Measurements from ENCODE around the gene OLA1.

Gene OLA1

DNA sequence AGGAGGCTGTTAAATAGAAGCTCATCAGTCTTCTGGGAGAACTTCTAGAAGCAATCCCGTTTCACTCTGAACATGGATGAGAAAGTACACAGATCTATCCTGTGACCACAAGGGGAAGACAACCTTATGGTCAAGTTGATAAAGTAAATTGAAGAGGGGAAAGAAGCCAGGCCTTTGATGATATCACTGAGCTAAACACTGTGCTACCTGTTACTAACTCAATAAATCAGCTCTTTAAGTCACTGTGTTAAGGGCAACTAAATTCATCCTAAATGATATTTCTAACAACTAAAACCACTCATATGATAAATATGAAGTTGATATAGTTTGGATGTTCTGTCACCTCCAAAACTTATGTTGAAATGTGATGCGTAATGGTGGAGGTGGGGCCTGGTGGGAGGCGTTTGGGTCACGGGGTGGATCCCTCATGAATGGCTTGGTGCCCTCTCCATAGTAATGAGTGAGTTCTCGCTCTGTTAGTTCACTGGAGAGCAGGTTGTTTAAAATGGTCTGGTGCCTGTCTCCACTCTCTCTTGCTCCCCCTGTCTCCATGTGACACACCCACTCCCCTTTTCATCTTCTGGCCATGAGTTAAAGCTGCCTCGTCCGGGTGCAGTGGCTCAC lies 23.6 kb downstream of the OLA1 start:
- DNase-seq (ENCODE audit: low read depth) = no peak

GRCh38 chr2:174224125-174224524 lies 24.2 kb downstream of the OLA1 start:
- DNase-seq (ENCODE audit: low read depth) = no peak

- DNase-seq (ENCODE audit: low read depth) = no peak
Observed at GRCh38 chr2:174223388-174223787, 24.9 kb downstream of the OLA1 start.

DNA sequence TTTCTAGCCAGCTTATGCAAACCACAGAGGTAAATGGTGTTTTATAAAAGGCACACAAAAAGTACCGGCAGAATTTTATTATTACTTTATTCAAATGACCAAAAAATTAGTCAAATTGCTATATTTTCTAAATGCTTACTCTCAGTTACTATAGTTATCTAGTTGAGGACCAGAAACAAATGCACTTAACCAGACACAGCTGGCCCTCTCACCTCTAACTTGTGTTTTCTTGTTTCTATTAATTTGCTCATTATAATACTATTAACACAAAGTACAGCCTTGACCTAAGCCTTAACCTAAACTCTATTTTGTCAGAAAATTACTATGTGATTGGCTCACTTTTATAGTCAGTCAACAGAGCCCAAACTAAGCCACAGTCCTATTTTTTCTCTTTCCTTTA lies 26.2 kb downstream of the OLA1 start:
- no peak for DNase-seq (ENCODE audit: low read depth)

DNA sequence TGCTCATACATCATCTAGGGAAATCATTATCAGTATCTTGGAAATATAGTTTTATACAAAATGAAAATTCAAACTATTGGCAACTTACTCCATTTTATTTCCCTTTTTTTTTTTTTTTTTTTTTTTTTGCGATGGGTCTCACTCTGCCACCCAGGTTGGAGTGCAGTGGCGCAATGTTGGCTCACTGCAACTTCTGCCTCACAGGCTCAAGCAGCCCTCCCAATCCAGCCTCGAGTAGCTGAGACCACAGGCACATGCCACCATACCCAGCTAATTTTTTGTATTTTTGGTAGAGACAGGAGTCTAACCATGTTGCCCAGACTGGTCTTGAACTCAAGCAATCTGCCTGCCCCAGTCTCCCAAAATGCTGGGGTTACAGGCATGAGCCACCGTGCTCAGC lies 29.0 kb downstream of the OLA1 start:
- DNase-seq (ENCODE audit: low read depth) = no peak

- no peak for DNase-seq (ENCODE audit: low read depth)
Observed at GRCh38 chr2:174218773-174219172, 29.6 kb downstream of the OLA1 start.

DNA sequence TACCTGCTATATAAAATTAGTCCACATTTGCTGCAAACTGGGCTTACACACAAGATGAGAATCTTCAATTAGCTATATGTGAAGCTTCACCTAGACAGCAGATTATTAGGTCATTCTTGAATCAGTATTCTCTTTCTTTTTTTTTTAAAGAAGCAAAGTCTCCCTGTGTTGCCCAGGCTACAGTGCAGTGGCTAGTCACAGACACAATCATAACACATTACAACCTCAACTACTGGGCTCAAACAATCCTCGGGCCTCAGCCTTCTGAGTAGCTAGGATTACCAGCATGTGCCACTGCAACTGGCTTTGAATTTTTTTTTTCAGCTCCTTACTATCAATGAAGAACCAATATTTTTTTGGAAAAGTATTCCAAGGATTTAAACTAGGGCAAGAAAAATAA lies 30.5 kb downstream of the OLA1 start:
- DNase-seq (ENCODE audit: low read depth) = no peak

GRCh38 chr2:174211954-174212353 lies 36.4 kb downstream of the OLA1 start:
- DNase-seq (ENCODE audit: low read depth) = no peak

GRCh38 chr2:174210862-174211261 lies 37.5 kb downstream of the OLA1 start:
- DNase-seq (ENCODE audit: low read depth) = no peak

- no peak for DNase-seq (ENCODE audit: low read depth)
Observed at GRCh38 chr2:174209325-174209724, 39.0 kb downstream of the OLA1 start.

DNA sequence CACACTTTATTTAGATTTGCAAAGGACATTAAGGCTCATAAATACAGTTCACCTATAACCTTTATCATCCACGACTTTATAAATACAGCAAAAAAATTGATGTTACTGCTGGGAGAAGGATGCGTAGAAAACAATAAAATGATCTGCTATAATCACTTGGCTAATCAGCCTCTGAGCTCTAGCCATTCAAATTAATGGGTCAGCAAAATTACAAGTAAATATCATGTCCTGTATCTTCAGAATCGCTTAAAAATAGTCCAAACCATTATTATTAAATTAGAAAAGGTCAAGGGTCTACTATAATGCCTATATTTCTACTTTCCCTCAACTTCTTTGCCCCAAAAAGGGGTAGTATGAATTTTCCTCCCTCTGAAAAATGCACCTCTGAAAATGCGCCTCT lies 40.3 kb downstream of the OLA1 start:
- no peak for DNase-seq (ENCODE audit: low read depth)

GRCh38 chr2:174205562-174205961 lies 42.8 kb downstream of the OLA1 start:
- no peak for DNase-seq (ENCODE audit: low read depth)

DNA sequence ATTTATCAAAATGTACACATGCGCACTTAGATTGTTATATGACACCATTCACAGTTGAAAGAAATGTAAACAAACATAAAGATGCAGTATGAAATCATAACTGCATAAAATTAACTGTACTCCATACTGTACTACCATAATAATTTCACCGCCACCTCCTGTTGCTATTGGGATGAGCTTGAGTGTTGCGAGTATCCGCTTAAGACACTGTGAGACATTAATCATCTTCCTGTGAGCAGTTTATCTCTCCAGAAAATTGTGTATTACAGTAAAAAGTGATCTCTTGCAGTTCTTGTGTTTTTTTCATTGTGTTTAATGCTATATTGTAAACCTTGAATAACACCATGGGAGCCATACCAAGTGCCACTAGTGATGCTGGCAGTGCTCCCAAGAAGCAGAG lies 46.1 kb downstream of the OLA1 start:
- no peak for DNase-seq (ENCODE audit: low read depth)

DNA sequence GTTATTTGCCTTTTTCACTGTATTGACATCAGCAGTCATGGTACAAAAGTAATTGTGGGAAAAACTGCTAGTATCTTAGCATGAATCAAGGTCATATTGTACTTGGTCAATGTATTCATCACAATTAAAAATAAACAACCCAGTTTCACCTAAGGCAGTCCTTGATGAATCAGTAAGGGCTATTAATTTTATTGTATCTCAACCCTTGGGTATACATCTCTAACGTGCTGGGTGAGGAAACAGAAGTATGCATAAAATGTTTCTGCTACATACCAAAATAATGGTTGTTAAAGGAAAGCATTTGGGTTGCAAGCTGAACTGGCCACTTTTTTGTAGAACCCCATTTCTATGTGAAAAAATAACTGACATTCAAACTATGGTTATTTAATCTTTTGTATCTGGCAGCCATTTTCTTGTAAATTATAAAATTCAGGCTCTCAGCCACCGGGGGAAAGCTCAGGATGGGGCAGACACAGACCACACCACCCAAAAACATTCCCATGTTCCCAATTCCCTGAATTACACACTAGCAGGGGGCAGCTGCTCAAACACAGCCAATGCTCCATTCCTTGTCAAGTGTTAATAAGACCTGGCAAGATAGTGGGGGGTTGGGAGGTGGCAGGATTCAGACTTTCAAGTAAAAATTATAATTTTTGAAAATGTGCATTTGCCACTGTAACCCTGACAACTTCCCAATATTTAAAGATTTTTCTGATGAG lies 49.3 kb downstream of the OLA1 start:
- no peak for DNase-seq (ENCODE audit: low read depth)

DNA sequence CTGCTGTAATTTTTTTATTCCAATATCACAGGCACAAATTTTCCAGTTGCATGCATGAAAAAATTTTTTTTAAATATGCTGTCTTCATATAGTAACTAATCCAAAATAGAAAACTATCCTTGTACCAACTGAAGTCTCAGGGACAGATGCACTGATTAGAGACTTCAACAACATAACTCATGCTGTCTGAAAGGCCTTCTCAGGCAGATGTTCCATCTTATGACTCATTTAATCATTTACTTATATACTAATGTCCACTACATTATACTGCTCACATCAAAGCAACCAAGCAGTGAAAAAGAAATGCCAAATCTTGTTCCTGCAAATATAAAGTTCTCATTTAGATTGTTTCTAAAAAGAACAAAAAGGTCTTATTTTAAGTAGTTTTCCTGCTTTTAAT lies 53.1 kb downstream of the OLA1 start:
- DNase-seq (ENCODE audit: low read depth) = no peak

DNA sequence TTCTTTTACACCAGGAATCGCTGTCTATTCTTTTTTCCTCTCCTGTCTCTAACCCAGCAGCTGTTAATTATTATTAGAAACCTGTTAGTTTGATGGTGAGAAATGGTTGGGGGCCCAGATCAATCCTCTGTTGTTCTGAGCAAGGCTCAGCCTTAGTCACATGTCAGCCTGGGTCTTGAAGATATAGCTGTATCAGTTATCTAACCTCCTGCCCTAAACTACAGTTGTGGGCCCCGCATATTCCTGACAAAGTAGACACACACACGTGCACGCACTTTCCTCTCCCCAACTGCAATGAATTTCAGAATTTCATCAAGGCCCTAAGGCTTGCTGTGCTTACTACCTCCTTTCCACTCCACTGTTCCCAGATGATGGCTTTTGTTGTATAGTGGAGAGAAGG lies 54.6 kb downstream of the OLA1 start:
- no peak for DNase-seq (ENCODE audit: low read depth)

GRCh38 chr2:174192664-174193063 lies 55.7 kb downstream of the OLA1 start:
- DNase-seq (ENCODE audit: low read depth) = no peak

DNA sequence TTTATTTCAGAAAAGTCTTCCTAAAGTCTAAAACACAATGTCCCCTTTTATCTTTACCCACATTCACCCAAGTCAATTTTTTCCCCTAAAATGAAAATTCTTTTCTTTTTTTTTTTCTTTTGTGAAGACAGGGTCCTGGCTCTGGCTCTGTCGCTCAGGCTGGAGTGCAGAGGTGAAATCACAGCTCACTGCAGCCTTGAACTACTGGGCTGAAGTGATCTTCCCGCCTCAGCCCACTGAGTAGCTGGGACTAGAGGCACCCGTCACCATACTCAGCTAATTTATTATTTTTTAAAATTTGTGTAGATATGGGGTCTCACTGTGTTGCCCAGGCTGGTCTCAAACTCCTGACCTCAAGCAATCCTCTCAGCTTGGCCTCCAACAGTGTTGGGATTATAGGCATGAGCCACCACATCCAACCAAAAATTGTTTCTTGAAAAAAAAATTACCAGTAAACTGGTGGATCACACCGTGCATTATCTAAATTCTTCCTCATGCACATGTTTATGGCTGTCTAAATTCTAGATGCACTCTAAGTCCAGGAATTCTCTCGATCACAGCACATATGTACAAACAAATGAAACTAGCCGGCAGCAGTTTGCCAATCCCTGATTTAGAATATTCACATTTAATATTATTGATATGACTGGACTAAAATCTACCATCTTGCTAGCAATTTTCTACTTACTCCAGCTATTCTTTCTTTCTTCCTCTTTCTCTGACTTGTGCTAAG lies 56.8 kb downstream of the OLA1 start:
- DNase-seq (ENCODE audit: low read depth) = no peak

GRCh38 chr2:174184915-174185314 lies 63.4 kb downstream of the OLA1 start:
- no peak for DNase-seq (ENCODE audit: low read depth)

GRCh38 chr2:174184504-174184903 lies 63.8 kb downstream of the OLA1 start:
- DNase-seq (ENCODE audit: low read depth) = no peak

GRCh38 chr2:174183076-174183475 lies 65.3 kb downstream of the OLA1 start:
- no peak for DNase-seq (ENCODE audit: low read depth)

- DNase-seq (ENCODE audit: low read depth) = no peak
Observed at GRCh38 chr2:174181368-174181767, 67.0 kb downstream of the OLA1 start.

GRCh38 chr2:174180726-174181236 lies 67.6 kb downstream of the OLA1 start:
- DNase-seq (ENCODE audit: low read depth) = no peak

Data from HS-27A (cell line).